ENCODE measurements around the gene CDCA7.
"Not testable (repeated sequence)": the region's sequence is repeated elsewhere in the genome, so short reads cannot be mapped to it uniquely, and the experiment has no call there.

CDCA7 gene

GRCh38 chr2:173374634-173375033 lies 20.0 kb downstream of the CDCA7 start:
- Histone ChIP-seq H3F3A (ENCODE audit: insufficient read depth, low read length) (no peaks in the 10 kb centered on the region), H3K4me1 (ENCODE audit: insufficient read depth, low read length, severe bottlenecking) (no peaks in the 10 kb centered on the region), H3K4me3 (ENCODE audit: low read depth, low read length, poor library complexity, severe bottlenecking) (no peak overlapping the region), H3K27ac (ENCODE audit: low read depth, low read length, poor library complexity, severe bottlenecking) (no peak overlapping the region), H3K9me3 (ENCODE audit: low read length) (no peaks in the 10 kb centered on the region), H3K9ac (ENCODE audit: low read length) (no peak overlapping the region), H3K27me3 (ENCODE audit: insufficient read depth, low read length) (no peaks in the 10 kb centered on the region), H4K20me1 (ENCODE audit: insufficient read depth, low read length) (no peaks in the 10 kb centered on the region), H2AFZ (ENCODE audit: low read length) (no peak overlapping the region), H3K4me2 (ENCODE audit: low read length) (no peak overlapping the region), H3K9me2 (ENCODE audit: low read depth, low read length) (no peaks in the 10 kb centered on the region), H3K79me2 (ENCODE audit: insufficient read depth, low read length) (no peaks in the 10 kb centered on the region), H3K36me3 (ENCODE audit: insufficient read depth, low read length) (peaks cover 77% of the 10 kb centered on the region)
- TF ChIP-seq EZH2 (IDR thresholded peaks at IDR 0.05; ENCODE audit: borderline replicate concordance, low read length) = no peak
- TF ChIP-seq CTCF (IDR thresholded peaks at IDR 0.05; ENCODE audit: low read length) = no peak

- H3K4me2 ChIP-seq (ENCODE audit: low read length); H3K79me2 ChIP-seq (ENCODE audit: insufficient read depth, low read length); H3K9ac ChIP-seq (ENCODE audit: low read length); H4K20me1 ChIP-seq (ENCODE audit: insufficient read depth, low read length); H3F3A ChIP-seq (ENCODE audit: insufficient read depth, low read length); H3K27me3 ChIP-seq (ENCODE audit: insufficient read depth, low read length); H3K9me3 ChIP-seq (ENCODE audit: low read length); H2AFZ ChIP-seq (ENCODE audit: low read length); H3K27ac ChIP-seq (ENCODE audit: low read depth, low read length, poor library complexity, severe bottlenecking); H3K4me3 ChIP-seq (ENCODE audit: low read depth, low read length, poor library complexity, severe bottlenecking); H3K9me2 ChIP-seq (ENCODE audit: low read depth, low read length); H3K4me1 ChIP-seq (ENCODE audit: insufficient read depth, low read length, severe bottlenecking): not testable (repeated sequence)
- peaks cover 11% of the 10 kb centered on the region for H3K36me3 ChIP-seq (ENCODE audit: insufficient read depth, low read length)
Observed at GRCh38 chr2:173385534-173385933, 30.9 kb downstream of the CDCA7 start.

- no peaks in the 10 kb centered on the region for H3K4me1 ChIP-seq (ENCODE audit: insufficient read depth, low read length, severe bottlenecking)
- H4K20me1 ChIP-seq (ENCODE audit: insufficient read depth, low read length) = no peaks in the 10 kb centered on the region
- TF ChIP-seq EZH2 (IDR thresholded peaks at IDR 0.05; ENCODE audit: borderline replicate concordance, low read length) (no peak), CTCF (IDR thresholded peaks at IDR 0.05; ENCODE audit: low read length) (no peak)
- H3K79me2 ChIP-seq (ENCODE audit: insufficient read depth, low read length) = no peaks in the 10 kb centered on the region
- H3K9me3 ChIP-seq (ENCODE audit: low read length) = no peaks in the 10 kb centered on the region
- H3K36me3 ChIP-seq (ENCODE audit: insufficient read depth, low read length) = peaks cover 8% of the 10 kb centered on the region; the same call in 1 of the 2 replicates
- no peak overlapping the region for H3K4me2 ChIP-seq (ENCODE audit: low read length)
- no peak overlapping the region for H3K9ac ChIP-seq (ENCODE audit: low read length)
- no peaks in the 10 kb centered on the region for H3K9me2 ChIP-seq (ENCODE audit: low read depth, low read length)
- no peak overlapping the region for H2AFZ ChIP-seq (ENCODE audit: low read length)
- no peak overlapping the region for H3K4me3 ChIP-seq (ENCODE audit: low read depth, low read length, poor library complexity, severe bottlenecking)
- H3K27me3 ChIP-seq (ENCODE audit: insufficient read depth, low read length) = no peaks in the 10 kb centered on the region
- H3K27ac ChIP-seq (ENCODE audit: low read depth, low read length, poor library complexity, severe bottlenecking) = no peak overlapping the region
- H3F3A ChIP-seq (ENCODE audit: insufficient read depth, low read length) = no peaks in the 10 kb centered on the region
Observed at GRCh38 chr2:173386021-173386737, 31.5 kb downstream of the CDCA7 start.

GRCh38 chr2:173386738-173387065 lies 32.0 kb downstream of the CDCA7 start:
- no peaks in the 10 kb centered on the region for H3K79me2 ChIP-seq (ENCODE audit: insufficient read depth, low read length)
- peaks cover 8% of the 10 kb centered on the region; the same call in 1 of the 2 replicates for H3K36me3 ChIP-seq (ENCODE audit: insufficient read depth, low read length)
- no peaks in the 10 kb centered on the region for H3F3A ChIP-seq (ENCODE audit: insufficient read depth, low read length)
- H3K4me1 ChIP-seq (ENCODE audit: insufficient read depth, low read length, severe bottlenecking) = no peaks in the 10 kb centered on the region
- TF ChIP-seq CTCF (IDR thresholded peaks at IDR 0.05; ENCODE audit: low read length) = no peak
- no peaks in the 10 kb centered on the region for H4K20me1 ChIP-seq (ENCODE audit: insufficient read depth, low read length)
- no peaks in the 10 kb centered on the region for H3K9me2 ChIP-seq (ENCODE audit: low read depth, low read length)
- no peaks in the 10 kb centered on the region for H3K9me3 ChIP-seq (ENCODE audit: low read length)
- no peak overlapping the region for H2AFZ ChIP-seq (ENCODE audit: low read length)
- H3K27me3 ChIP-seq (ENCODE audit: insufficient read depth, low read length) = no peaks in the 10 kb centered on the region
- H3K4me3 ChIP-seq (ENCODE audit: low read depth, low read length, poor library complexity, severe bottlenecking) = no peak overlapping the region
- no peak overlapping the region for H3K4me2 ChIP-seq (ENCODE audit: low read length)
- no peak overlapping the region for H3K27ac ChIP-seq (ENCODE audit: low read depth, low read length, poor library complexity, severe bottlenecking)
- H3K9ac ChIP-seq (ENCODE audit: low read length) = no peak overlapping the region

All from OCI-LY1 (cell line).